ENCODE results near the gene NFXL1.

Gene NFXL1

GRCh38 chr4:47945930-47946726 is 31.7 kb upstream of the NFXL1 start:
- Histone ChIP-seq H3K36me3 (ENCODE audit: low read length) (no peaks in the 10 kb centered on the region), H2AFZ (ENCODE audit: low read depth, low read length, severe bottlenecking) (no peak overlapping the region), H3K9me3 (ENCODE audit: insufficient read depth, low read length) (no peaks in the 10 kb centered on the region; the same call in 1 of the 2 replicates), H3K9ac (ENCODE audit: low read length) (no peak overlapping the region), H3K9me2 (replicated peaks; ENCODE audit: insufficient read depth, low read length) (no peaks in the 10 kb centered on the region), H3K4me3 (ENCODE audit: insufficient read depth, low read length, poor library complexity, severe bottlenecking) (no peak overlapping the region), H4K20me1 (ENCODE audit: low read depth, low read length) (no peaks in the 10 kb centered on the region), H3K27ac (ENCODE audit: low read depth, low read length) (no peak overlapping the region), H3K4me2 (ENCODE audit: low read depth, low read length, poor library complexity, severe bottlenecking) (no peak overlapping the region), H3F3A (ENCODE audit: insufficient read depth) (no peaks in the 10 kb centered on the region), H3K79me2 (ENCODE audit: insufficient read depth, low read length) (no peaks in the 10 kb centered on the region), H3K27me3 (ENCODE audit: low read length) (no peaks in the 10 kb centered on the region)
- TF ChIP-seq, protein P1, sequence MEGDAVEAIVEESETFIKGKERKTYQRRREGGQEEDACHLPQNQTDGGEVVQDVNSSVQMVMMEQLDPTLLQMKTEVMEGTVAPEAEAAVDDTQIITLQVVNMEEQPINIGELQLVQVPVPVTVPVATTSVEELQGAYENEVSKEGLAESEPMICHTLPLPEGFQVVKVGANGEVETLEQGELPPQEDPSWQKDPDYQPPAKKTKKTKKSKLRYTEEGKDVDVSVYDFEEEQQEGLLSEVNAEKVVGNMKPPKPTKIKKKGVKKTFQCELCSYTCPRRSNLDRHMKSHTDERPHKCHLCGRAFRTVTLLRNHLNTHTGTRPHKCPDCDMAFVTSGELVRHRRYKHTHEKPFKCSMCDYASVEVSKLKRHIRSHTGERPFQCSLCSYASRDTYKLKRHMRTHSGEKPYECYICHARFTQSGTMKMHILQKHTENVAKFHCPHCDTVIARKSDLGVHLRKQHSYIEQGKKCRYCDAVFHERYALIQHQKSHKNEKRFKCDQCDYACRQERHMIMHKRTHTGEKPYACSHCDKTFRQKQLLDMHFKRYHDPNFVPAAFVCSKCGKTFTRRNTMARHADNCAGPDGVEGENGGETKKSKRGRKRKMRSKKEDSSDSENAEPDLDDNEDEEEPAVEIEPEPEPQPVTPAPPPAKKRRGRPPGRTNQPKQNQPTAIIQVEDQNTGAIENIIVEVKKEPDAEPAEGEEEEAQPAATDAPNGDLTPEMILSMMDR (IDR thresholded peaks at IDR 0.05; ENCODE audit: insufficient read depth, low read length, poor library complexity, severe bottlenecking): no peak
- no peak for TF ChIP-seq EZH2phosphoT487 (conservative IDR thresholded peaks at IDR 0.05; ENCODE audit: low read length)

- Histone ChIP-seq H2AFZ (ENCODE audit: low read depth, low read length, severe bottlenecking) (no peak overlapping the region), H3K27me3 (ENCODE audit: low read length) (no peaks in the 10 kb centered on the region), H3K4me2 (ENCODE audit: low read depth, low read length, poor library complexity, severe bottlenecking) (no peak overlapping the region), H3F3A (ENCODE audit: insufficient read depth) (no peaks in the 10 kb centered on the region), H3K36me3 (ENCODE audit: low read length) (no peaks in the 10 kb centered on the region), H3K9ac (ENCODE audit: low read length) (no peak overlapping the region), H3K79me2 (ENCODE audit: insufficient read depth, low read length) (no peaks in the 10 kb centered on the region), H4K20me1 (ENCODE audit: low read depth, low read length) (no peaks in the 10 kb centered on the region), H3K27ac (ENCODE audit: low read depth, low read length) (no peak overlapping the region), H3K9me3 (ENCODE audit: insufficient read depth, low read length) (no peaks in the 10 kb centered on the region), H3K9me2 (replicated peaks; ENCODE audit: insufficient read depth, low read length) (no peaks in the 10 kb centered on the region), H3K4me3 (ENCODE audit: insufficient read depth, low read length, poor library complexity, severe bottlenecking) (no peak overlapping the region)
- TF ChIP-seq EZH2phosphoT487 (conservative IDR thresholded peaks at IDR 0.05; ENCODE audit: low read length): no peak
- TF ChIP-seq, protein P1 (IDR thresholded peaks at IDR 0.05; ENCODE audit: insufficient read depth, low read length, poor library complexity, severe bottlenecking): no peak
These were observed 27.9 kb upstream of the NFXL1 start for GRCh38 chr4:47942081-47942819.

DNA sequence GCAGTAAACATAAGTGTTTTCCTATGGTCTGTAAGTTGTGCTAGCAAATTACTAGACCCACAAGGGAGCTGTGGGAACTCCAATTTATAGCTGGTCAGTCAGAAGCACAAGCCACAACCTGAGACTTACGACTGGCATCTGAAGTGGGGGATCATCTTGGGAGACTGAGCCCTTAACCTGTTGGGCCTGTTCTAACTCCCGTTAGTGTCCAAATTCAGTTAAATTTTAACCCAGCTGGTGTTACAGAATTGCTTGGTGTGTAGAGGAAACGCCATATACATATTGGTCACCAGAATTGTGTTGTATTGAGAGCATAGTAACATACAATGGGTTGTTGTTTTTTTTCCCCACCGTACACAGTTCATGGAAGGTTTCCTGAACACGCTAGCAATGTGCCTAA is 25.1 kb upstream of the NFXL1 start:
- no peak for TF ChIP-seq EZH2phosphoT487 (conservative IDR thresholded peaks at IDR 0.05; ENCODE audit: low read length)
- TF ChIP-seq, protein P1 (IDR thresholded peaks at IDR 0.05; ENCODE audit: insufficient read depth, low read length, poor library complexity, severe bottlenecking): no peak
- no peaks in the 10 kb centered on the region for H3K27me3 ChIP-seq (ENCODE audit: low read length)
- H3K9me3 ChIP-seq (ENCODE audit: insufficient read depth, low read length): no peaks in the 10 kb centered on the region
- H3K79me2 ChIP-seq (ENCODE audit: insufficient read depth, low read length): no peaks in the 10 kb centered on the region
- no peak overlapping the region for H3K4me3 ChIP-seq (ENCODE audit: insufficient read depth, low read length, poor library complexity, severe bottlenecking)
- no peak overlapping the region for H3K27ac ChIP-seq (ENCODE audit: low read depth, low read length)
- H3K36me3 ChIP-seq (ENCODE audit: low read length): no peaks in the 10 kb centered on the region
- H2AFZ ChIP-seq (ENCODE audit: low read depth, low read length, severe bottlenecking): no peak overlapping the region
- H3K4me2 ChIP-seq (ENCODE audit: low read depth, low read length, poor library complexity, severe bottlenecking): no peak overlapping the region
- H4K20me1 ChIP-seq (ENCODE audit: low read depth, low read length): no peaks in the 10 kb centered on the region
- H3K9ac ChIP-seq (ENCODE audit: low read length): no peak overlapping the region
- H3K9me2 ChIP-seq (replicated peaks; ENCODE audit: insufficient read depth, low read length): no peaks in the 10 kb centered on the region
- no peaks in the 10 kb centered on the region for H3F3A ChIP-seq (ENCODE audit: insufficient read depth)

Measured in SU-DHL-6 (cell line).